OCI-LY1 (cell line): ENCODE results near the gene CHRNB1.
"Not testable (repeated sequence)": the region's sequence is repeated elsewhere in the genome, so short reads cannot be mapped to it uniquely, and the experiment has no call there.

Experiments
- H2AFZ ChIP-seq: fragments of 200-600 bp; sonication (generic), shearing (Covaris generic); 2 replicates; pipeline ENCODE4 v1.6.0; 2014; ENCODE audit warnings: antibody characterized with exemption, mild to moderate bottlenecking, low read length
- H3F3A ChIP-seq: fragments of 200-600 bp; sonication (generic), shearing (Covaris generic); 2 replicates; pipeline ENCODE4 v1.6.0; 2014; ENCODE audit warnings: mild to moderate bottlenecking, antibody characterized with exemption, low read length, moderate library complexity; ENCODE audit not compliant: insufficient read depth
- H3K27ac ChIP-seq: fragments of 200-600 bp; sonication (generic); 2 replicates; pipeline ENCODE4 v1.5.1; 2014; ENCODE audit warnings: low read length, mixed run types, mild to moderate bottlenecking, low read depth; ENCODE audit not compliant: poor library complexity, severe bottlenecking
- H3K27me3 ChIP-seq: fragments of 200-600 bp; sonication (generic); 2 replicates; pipeline ENCODE4 v1.6.0; 2014; ENCODE audit warnings: antibody characterized with exemption, mild to moderate bottlenecking, low read length, moderate library complexity; ENCODE audit not compliant: insufficient read depth
- H3K36me3 ChIP-seq: fragments of 200-600 bp; sonication (generic); 2 replicates; pipeline ENCODE4 v1.6.1; 2014; ENCODE audit warnings: mild to moderate bottlenecking, antibody characterized with exemption, low read length, moderate library complexity, mixed read lengths; ENCODE audit not compliant: insufficient read depth
- H3K4me1 ChIP-seq: fragments of 200-600 bp; sonication (generic); 2 replicates; pipeline ENCODE4 v1.5.1; 2014; ENCODE audit warnings: mild to moderate bottlenecking, low read length, moderate library complexity; ENCODE audit not compliant: insufficient read depth, severe bottlenecking
- H3K4me2 ChIP-seq: fragments of 200-600 bp; sonication (generic), shearing (Covaris generic); 2 replicates; pipeline ENCODE4 v1.6.1; 2014; ENCODE audit warnings: low read length
- H3K4me3 ChIP-seq: fragments of 200-600 bp; sonication (generic); 2 replicates; pipeline ENCODE4 v1.5.1; 2014; ENCODE audit warnings: low read length, low read depth, mild to moderate bottlenecking, mixed read lengths; ENCODE audit not compliant: poor library complexity, severe bottlenecking
- H3K79me2 ChIP-seq: fragments of 200-600 bp; shearing (Covaris generic); 2 replicates; pipeline ENCODE4 v1.6.1; 2016; ENCODE audit warnings: mixed run types, low read length, mixed read lengths; ENCODE audit not compliant: insufficient read depth
- H3K9ac ChIP-seq: fragments of 200-600 bp; sonication (generic), shearing (Covaris generic); 2 replicates; pipeline ENCODE4 v1.6.1; 2014; ENCODE audit warnings: mild to moderate bottlenecking, low read length, mixed read lengths
- H3K9me2 ChIP-seq: fragments of 200-600 bp; sonication (generic), shearing (Covaris generic); 2 replicates; pipeline ENCODE4 v1.6.1; 2014; ENCODE audit warnings: low read depth, mild to moderate bottlenecking, low read length, mixed read lengths
- H3K9me3 ChIP-seq: fragments of 200-600 bp; shearing (Covaris generic); 2 replicates; pipeline ENCODE4 v1.6.1; 2014; ENCODE audit warnings: low read length, mixed read lengths
- H4K20me1 ChIP-seq: fragments of 200-600 bp; sonication (generic), shearing (Covaris generic); 2 replicates; pipeline ENCODE4 v1.6.0; 2016; ENCODE audit warnings: mild to moderate bottlenecking, low read length; ENCODE audit not compliant: insufficient read depth
- CTCF ChIP-seq: fragments of 200-600 bp; sonication (generic), shearing (Covaris generic); IDR thresholded peaks from 2 replicates; pipeline ENCODE4 v1.5.1; 2017; ENCODE audit warnings: mild to moderate bottlenecking, antibody characterized with exemption, low read length, moderate library complexity, mixed read lengths
- EZH2 ChIP-seq: fragments of 200-600 bp; sonication (generic), shearing (Covaris generic); IDR thresholded peaks from 2 replicates; pipeline ENCODE4 v1.8.0; 2017; ENCODE audit warnings: borderline replicate concordance, mixed run types, mild to moderate bottlenecking, antibody characterized with exemption, low read length, moderate library complexity, mixed read lengths

Gene CHRNB1

GRCh38 chr17:7470457-7470973 is 25.7 kb downstream of the CHRNB1 start:
- not testable (repeated sequence) for H3K9ac ChIP-seq, H3K4me3 ChIP-seq, H3K9me3 ChIP-seq, H3K27me3 ChIP-seq, H3K4me2 ChIP-seq, H3K79me2 ChIP-seq, H3F3A ChIP-seq, H4K20me1 ChIP-seq, H3K27ac ChIP-seq, H3K9me2 ChIP-seq, H2AFZ ChIP-seq, H3K36me3 ChIP-seq
- peaks cover 20% of the 10 kb centered on the region for H3K4me1 ChIP-seq

- Histone ChIP-seq H3K9me2 (no peaks in the 10 kb centered on the region), H3K27me3 (no peaks in the 10 kb centered on the region), H3K27ac (peak overlapping the region; percentile 59), H4K20me1 (no peaks in the 10 kb centered on the region), H3K79me2 (peaks cover 12% of the 10 kb centered on the region), H2AFZ (no peak overlapping the region), H3K9ac (no peak overlapping the region), H3K9me3 (no peaks in the 10 kb centered on the region), H3K4me3 (no peak overlapping the region), H3K4me2 (no peak overlapping the region), H3F3A (no peaks in the 10 kb centered on the region), H3K4me1 (peaks cover 27% of the 10 kb centered on the region), H3K36me3 (peaks cover 5% of the 10 kb centered on the region; the same call in 1 of the 2 replicates)
- TF ChIP-seq EZH2 (no peak), CTCF (no peak)
Observed at GRCh38 chr17:7471729-7472128, 26.9 kb downstream of the CHRNB1 start.

- Histone ChIP-seq H3K79me2 (peaks cover 12% of the 10 kb centered on the region), H3K4me1 (peaks cover 31% of the 10 kb centered on the region)
- not testable (repeated sequence) for H3K9me3 ChIP-seq, H3K4me2 ChIP-seq, H4K20me1 ChIP-seq, H3F3A ChIP-seq, H3K9ac ChIP-seq, H3K4me3 ChIP-seq, H3K9me2 ChIP-seq, H3K27me3 ChIP-seq, H3K36me3 ChIP-seq, H3K27ac ChIP-seq, H2AFZ ChIP-seq
Observed at GRCh38 chr17:7474767-7475166, 29.9 kb downstream of the CHRNB1 start.

- no peaks in the 10 kb centered on the region for H3K27me3 ChIP-seq
- peak overlapping the region; percentile 77 for H3K27ac ChIP-seq
- no peak overlapping the region for H3K4me2 ChIP-seq
- peaks cover 42% of the 10 kb centered on the region for H3K4me1 ChIP-seq
- no peak overlapping the region; the same call in 1 of the 2 replicates for H3K9ac ChIP-seq
- H3K9me3 ChIP-seq: no peaks in the 10 kb centered on the region
- H4K20me1 ChIP-seq: no peaks in the 10 kb centered on the region
- H2AFZ ChIP-seq: no peak overlapping the region
- no peaks in the 10 kb centered on the region for H3K36me3 ChIP-seq
- H3F3A ChIP-seq: no peaks in the 10 kb centered on the region
- TF ChIP-seq EZH2 (no peak), CTCF (no peak)
- peaks cover 12% of the 10 kb centered on the region for H3K79me2 ChIP-seq
- no peaks in the 10 kb centered on the region for H3K9me2 ChIP-seq
- H3K4me3 ChIP-seq: no peak overlapping the region
Observed at GRCh38 chr17:7475764-7476422, 31.0 kb downstream of the CHRNB1 start.
